Stomach (tissue), 4 donors: Measurements from ENCODE around the gene CFAP92.

ENCODE experiments used
- POLR2AphosphoS5 ChIP-seq, 3 donors: sonication (generic); formaldehyde crosslinking; IDR thresholded peaks; one replicate each; pipeline ENCODE4 v1.6.1; 2016; ENCODE audit warnings: antibody characterized with exemption in 3 of 3
- TF ChIP-seq, protein P1 (sequence below), 7 experiments: fragments of 450-650 bp in 4 of 7; fragments of 200-600 bp in 3 of 7; sonication (generic) in 3 of 7; IDR thresholded peaks; one replicate each; pipeline ENCODE4 v1.5.1; 2016 to 2019; ENCODE audit warnings: antibody characterized with exemption in 7 of 7, control low read depth in 2 of 7, mild to moderate bottlenecking in 1 of 7

DNA sequence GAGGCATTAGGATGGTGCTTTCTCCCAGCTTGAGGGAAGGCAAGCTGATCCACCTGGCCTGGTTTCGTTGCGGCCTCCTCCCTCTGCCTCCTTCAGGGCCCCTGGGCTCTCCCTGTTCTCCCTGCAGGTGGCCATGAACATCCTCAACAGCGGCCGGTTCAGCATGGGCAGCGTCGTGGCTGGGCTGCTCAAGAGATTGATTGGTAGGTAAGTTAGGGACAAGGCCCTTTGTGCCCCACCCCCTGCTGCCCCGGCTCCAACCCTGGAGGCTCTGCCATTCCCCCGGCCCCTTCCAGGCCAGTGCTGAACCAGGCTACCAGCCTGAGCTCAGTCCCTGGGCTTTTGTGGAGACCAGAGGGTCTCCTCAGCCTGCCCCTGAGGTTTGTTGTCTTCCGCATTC, 91.5 kb downstream of the CFAP92 start:
- TF ChIP-seq, protein P1, sequence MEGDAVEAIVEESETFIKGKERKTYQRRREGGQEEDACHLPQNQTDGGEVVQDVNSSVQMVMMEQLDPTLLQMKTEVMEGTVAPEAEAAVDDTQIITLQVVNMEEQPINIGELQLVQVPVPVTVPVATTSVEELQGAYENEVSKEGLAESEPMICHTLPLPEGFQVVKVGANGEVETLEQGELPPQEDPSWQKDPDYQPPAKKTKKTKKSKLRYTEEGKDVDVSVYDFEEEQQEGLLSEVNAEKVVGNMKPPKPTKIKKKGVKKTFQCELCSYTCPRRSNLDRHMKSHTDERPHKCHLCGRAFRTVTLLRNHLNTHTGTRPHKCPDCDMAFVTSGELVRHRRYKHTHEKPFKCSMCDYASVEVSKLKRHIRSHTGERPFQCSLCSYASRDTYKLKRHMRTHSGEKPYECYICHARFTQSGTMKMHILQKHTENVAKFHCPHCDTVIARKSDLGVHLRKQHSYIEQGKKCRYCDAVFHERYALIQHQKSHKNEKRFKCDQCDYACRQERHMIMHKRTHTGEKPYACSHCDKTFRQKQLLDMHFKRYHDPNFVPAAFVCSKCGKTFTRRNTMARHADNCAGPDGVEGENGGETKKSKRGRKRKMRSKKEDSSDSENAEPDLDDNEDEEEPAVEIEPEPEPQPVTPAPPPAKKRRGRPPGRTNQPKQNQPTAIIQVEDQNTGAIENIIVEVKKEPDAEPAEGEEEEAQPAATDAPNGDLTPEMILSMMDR (IDR thresholded peaks at IDR 0.05): no peak
- no peak for TF ChIP-seq POLR2AphosphoS5 (IDR thresholded peaks at IDR 0.05)
